ENCODE data around the gene OSM.
A peak's percentile ranks its signal among the peaks of the same experiment; 100 is the strongest.
"Not testable (repeated sequence)": the region's sequence is repeated elsewhere in the genome, so short reads cannot be mapped to it uniquely, and the experiment has no call there.

OSM gene

DNA sequence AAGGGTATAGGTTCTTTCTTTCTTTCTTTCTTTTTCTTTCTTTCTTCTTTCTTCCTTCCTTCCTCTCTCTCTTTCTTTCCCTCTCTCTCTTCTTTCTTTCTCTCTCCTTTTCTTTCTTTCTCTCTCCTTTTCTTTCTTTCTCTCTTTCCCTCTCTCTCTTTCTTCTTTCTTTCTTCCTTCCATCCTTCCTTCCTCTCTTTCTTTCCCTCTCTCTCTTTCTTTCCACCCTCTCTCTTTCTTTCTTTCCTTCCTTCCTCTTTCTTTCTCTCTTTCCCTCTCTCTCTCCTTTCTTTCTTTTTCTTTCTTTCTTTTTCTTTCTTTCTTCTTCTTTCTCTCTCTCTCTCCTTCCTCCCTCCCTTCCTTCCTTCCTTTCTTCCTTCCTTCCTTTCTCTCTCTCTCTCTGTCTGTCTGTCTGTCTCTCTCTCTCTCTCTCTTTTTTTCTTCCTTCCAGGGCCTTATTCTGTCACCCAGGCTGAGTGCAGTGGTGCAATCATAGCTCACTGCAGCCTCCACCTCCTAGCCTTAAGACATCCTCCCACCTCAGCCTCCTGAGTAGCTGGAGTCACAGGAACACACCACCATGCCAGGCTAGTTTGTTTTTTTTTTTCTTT is 46.9 kb downstream of the OSM start:
- in situ Hi-C loops (cut with HindIII; ENCODE audit: low sequenced_read_pairs): no loop called here
- no peak for DNase-seq (ENCODE audit: low read depth)
- no peak overlapping the region for H3K4me3 ChIP-seq (ENCODE audit: low read depth, low read length)
- TF ChIP-seq, protein P1, sequence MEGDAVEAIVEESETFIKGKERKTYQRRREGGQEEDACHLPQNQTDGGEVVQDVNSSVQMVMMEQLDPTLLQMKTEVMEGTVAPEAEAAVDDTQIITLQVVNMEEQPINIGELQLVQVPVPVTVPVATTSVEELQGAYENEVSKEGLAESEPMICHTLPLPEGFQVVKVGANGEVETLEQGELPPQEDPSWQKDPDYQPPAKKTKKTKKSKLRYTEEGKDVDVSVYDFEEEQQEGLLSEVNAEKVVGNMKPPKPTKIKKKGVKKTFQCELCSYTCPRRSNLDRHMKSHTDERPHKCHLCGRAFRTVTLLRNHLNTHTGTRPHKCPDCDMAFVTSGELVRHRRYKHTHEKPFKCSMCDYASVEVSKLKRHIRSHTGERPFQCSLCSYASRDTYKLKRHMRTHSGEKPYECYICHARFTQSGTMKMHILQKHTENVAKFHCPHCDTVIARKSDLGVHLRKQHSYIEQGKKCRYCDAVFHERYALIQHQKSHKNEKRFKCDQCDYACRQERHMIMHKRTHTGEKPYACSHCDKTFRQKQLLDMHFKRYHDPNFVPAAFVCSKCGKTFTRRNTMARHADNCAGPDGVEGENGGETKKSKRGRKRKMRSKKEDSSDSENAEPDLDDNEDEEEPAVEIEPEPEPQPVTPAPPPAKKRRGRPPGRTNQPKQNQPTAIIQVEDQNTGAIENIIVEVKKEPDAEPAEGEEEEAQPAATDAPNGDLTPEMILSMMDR (IDR thresholded peaks at IDR 0.05; ENCODE audit: low read depth, low read length, missing control alignments): no peak

DNA sequence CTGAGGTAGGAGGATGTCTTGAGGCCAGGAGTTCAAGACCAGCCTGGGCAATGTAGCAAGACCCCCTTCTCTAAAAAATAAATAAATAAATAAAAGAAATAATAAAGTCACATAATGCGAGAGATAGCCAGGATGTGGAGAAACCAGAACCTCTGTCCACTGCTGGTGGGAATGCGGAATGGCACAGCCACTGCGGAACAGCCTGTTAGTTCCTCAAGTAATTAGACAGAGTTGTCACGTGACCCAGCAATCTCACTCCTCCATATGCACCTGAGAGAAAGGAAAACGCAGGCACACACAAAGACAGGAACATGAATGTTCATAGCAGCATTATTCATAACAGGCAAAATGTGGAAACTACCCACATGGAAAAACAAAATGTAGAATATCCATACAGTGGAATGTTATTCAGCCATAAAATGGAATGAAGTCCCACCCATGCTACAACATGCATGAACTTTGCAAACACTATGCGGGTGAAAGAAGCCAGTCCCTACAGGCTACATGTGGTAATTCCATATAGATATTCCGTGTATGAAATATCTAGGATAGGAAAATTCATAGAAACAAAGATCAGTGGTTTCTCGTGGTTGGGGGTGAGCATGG is 47.5 kb downstream of the OSM start:
- TF ChIP-seq, protein P1 (IDR thresholded peaks at IDR 0.05; ENCODE audit: low read depth, low read length, missing control alignments): peak; percentile 40

DNA sequence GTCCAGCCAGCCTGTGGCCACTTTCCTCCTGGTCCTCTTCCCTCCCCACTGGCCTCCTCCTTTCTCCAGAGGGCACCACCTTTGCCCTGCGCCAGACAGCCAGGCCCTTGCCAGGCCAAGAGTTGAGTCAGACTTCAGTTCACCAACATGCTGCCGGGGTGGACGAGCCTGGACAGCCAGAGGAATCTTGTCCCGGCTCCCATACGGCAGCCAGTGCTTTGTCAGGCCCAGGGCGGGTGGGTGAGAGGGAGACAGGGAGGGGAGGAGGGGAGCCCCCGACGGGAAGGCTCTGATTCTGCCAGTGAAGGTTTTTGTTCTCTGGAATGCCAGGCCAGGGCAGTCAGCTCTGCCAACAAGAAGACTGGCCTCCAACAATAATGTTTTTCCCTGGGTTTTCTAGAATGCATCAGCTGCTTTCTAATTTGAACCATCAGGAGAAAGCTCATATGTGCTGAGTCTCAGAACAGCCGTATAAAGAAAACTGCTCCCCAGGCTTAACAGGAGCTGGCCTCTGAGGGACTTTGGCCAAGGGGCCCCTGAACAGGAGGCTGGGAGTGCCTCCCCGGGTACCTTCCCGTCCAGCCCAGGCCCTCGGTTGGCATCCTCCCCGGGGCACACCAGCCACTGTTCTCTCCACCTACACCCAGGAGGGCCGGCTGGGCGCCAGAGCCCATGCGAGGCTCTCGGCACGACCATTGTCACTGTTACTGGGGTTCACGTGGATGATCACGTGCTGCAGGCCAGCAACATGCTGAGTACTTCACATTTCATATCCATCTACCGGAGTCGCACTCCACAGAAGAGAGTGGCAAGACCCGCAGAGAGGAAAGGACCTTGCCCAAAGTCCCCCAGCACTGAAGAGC is 48.7 kb downstream of the OSM start:
- TF ChIP-seq, protein P1 (IDR thresholded peaks at IDR 0.05; ENCODE audit: low read depth, low read length, missing control alignments): no peak
- no peak for DNase-seq (ENCODE audit: low read depth)
- H3K4me3 ChIP-seq (ENCODE audit: low read depth, low read length): no peak overlapping the region
- in situ Hi-C loops (cut with HindIII; ENCODE audit: low sequenced_read_pairs): no loop called here

More for the DNA sequence above, 47.5 kb downstream of the OSM start:
- no peak overlapping the region for H3K4me3 ChIP-seq (ENCODE audit: low read depth, low read length)
- in situ Hi-C loops (cut with HindIII; ENCODE audit: low sequenced_read_pairs): no loop called here
- no peak for DNase-seq (ENCODE audit: low read depth)

DNA sequence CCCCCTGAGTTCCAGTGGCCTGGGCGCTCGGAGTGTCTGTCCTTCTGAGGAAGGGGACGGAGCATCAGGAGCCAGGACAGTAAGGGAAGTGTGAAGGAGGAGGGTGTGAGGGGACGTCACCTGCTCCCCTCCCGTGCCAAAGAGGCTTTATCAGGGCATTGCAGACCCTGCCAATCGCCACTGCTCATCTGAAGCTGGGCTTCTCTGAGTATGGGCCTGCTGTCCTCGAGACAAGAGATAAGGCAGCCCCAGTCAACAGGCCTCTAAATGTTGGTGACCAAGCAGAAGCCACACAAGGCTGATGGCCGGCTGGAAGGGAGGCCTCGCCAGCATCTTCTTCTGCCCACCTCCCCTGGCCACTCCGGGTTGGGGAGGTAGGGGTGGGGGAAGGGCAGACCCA is 49.9 kb downstream of the OSM start:
- TF ChIP-seq, protein P1 (IDR thresholded peaks at IDR 0.05; ENCODE audit: low read depth, low read length, missing control alignments): no peak
- in situ Hi-C loops (cut with HindIII; ENCODE audit: low sequenced_read_pairs): no loop called here
- no peak for DNase-seq (ENCODE audit: low read depth)
- H3K4me3 ChIP-seq (ENCODE audit: low read depth, low read length): no peak overlapping the region

DNA sequence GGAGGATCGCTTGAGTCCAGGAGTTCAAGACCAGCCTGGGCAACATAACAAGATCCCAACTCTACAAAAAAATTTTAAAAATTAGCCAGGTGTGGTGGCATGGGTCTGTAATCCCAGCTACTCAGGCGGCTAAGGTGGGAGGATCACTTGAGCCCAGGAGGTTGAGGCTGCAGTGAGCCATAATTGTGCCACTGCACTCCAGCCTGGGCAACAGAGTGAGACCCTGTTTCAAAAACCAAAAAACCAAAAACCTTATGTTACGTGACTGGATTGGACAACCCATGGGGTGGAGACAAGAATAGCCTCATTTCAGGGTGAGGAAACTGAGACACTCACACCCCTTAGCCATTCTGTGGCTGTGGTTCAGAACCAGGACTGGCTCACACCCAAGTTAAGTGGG is 50.4 kb downstream of the OSM start:
- in situ Hi-C loops (cut with HindIII; ENCODE audit: low sequenced_read_pairs); H3K4me3 ChIP-seq (ENCODE audit: low read depth, low read length); DNase-seq (ENCODE audit: low read depth): not testable (repeated sequence)

DNA sequence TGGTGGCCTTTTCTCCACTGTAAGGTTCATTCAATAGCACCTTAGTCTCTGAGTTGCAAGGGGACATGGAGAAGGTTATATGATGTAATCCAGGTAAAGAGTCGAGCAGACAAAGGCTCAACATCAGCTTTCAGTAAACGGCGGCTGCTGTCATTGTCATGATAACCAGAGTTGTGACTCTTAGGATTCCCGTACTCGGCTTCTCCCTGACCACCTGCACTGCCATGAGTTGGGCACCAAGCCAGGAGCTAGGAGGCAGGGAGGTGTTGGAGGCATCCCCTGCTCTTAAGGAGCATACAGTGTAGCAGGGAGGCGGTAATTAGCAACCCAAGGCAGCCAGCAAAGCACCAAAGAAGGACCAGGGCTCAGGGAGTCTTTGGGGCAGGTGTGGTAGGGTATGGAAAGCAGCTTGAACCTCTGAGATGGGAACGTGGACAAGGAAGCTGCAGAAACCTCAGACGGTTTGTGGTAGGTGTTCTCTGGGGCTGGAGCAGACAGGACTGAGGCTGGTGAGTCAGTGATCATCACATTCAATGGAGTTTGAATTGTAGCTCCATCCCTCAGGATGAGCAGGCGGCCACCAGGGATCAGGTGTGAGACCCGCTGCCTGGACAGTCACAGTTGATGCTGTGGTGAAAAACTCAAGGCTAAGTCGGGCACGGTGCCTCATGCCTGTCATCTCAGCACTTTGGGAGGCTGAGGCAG is 51.8 kb downstream of the OSM start:
- DNase-seq (ENCODE audit: low read depth): no peak
- TF ChIP-seq, protein P1 (IDR thresholded peaks at IDR 0.05; ENCODE audit: low read depth, low read length, missing control alignments): no peak
- in situ Hi-C loops (cut with HindIII; ENCODE audit: low sequenced_read_pairs): no loop called here
- H3K4me3 ChIP-seq (ENCODE audit: low read depth, low read length): no peak overlapping the region
